Right atrium auricular region (tissue), 2 donors: ENCODE measurements around the gene RUNX2. TPM values are rescaled to one million over a fixed set of nuclear protein-coding genes. Genes with fewer than 3 reads are reported as not detected.

Experiments
- DNase-seq: peaks from one replicate; pipeline ENCODE4 v3.0.0-alpha.2; 2019; ENCODE audit warnings: low spot score
- H3K27ac ChIP-seq, 2 donors: fragments of 200-600 bp; sonication (generic); 1 replicate in 1 of 2; 2 replicates in 1 of 2; pipeline ENCODE4 v1.5.1; 2016 to 2019
- H3K27me3 ChIP-seq, 2 donors: fragments of 200-600 bp; sonication (generic); one replicate each; pipeline versions ENCODE4 v1.5.1 to v1.6.0; 2017 to 2019
- H3K36me3 ChIP-seq: fragments of 200-600 bp; sonication (generic); one replicate; pipeline ENCODE4 v1.5.1; 2016
- H3K4me1 ChIP-seq, 2 donors: fragments of 200-600 bp; sonication (generic); one replicate each; pipeline versions ENCODE4 v1.5.1 to v1.6.0; 2017 to 2019
- H3K4me3 ChIP-seq, 2 donors: fragments of 200-600 bp; sonication (generic); 1 replicate in 1 of 2; 2 replicates in 1 of 2; pipeline ENCODE4 v1.5.1; 2017 to 2019; ENCODE audit warnings: mild to moderate bottlenecking in 1 of 2, moderate library complexity in 1 of 2
- H3K9me3 ChIP-seq, 2 donors: fragments of 200-600 bp; sonication (generic); one replicate each; pipeline ENCODE4 v1.5.1; 2019
- total RNA-seq, 2 donors: library from RNA; depleted of rRNA; stranded (reverse); fragments of >200 nt; gene quantifications; one replicate each; pipeline ENCODE4 v1.1.0, GENCODE V29; 2016
- TF ChIP-seq, protein P1 (sequence below), 2 donors: fragments of 200-600 bp; sonication (generic); IDR thresholded peaks; one replicate each; pipeline ENCODE4 v1.5.1; 2019; ENCODE audit warnings: antibody characterized with exemption in 2 of 2

The RUNX2 gene
- total RNA-seq, 2 donors from 2014 or later, result 0.55 to 0.85 TPM

DNA sequence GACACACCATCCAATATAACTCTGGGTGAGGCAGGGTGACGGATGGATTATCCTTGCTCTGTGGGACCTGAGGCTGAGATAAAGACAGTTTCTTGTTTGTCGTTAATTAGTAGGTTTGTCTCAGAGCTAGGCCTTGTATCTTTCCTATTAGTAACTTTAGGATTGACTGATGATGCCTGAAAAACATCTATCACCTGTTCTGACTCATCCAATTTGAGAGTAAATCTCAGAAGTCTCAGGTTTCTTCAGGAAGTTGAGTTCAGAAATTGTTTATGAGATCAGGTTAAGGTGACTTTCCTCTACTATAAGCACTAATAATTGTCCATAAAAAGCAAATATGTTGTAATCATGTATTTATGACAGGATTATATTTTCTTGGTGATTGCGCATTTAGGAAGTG lies 179.1 kb downstream of the RUNX2 start:
- Histone ChIP-seq H3K36me3 (no peaks in the 10 kb centered on the region), H3K27me3 (no peaks in the 10 kb centered on the region), H3K9me3 (no peaks in the 10 kb centered on the region), H3K4me3 (no peak overlapping the region), H3K27ac (no peak overlapping the region), H3K4me1 (no peaks in the 10 kb centered on the region)
- DNase-seq, result no peak
- TF ChIP-seq, protein P1, sequence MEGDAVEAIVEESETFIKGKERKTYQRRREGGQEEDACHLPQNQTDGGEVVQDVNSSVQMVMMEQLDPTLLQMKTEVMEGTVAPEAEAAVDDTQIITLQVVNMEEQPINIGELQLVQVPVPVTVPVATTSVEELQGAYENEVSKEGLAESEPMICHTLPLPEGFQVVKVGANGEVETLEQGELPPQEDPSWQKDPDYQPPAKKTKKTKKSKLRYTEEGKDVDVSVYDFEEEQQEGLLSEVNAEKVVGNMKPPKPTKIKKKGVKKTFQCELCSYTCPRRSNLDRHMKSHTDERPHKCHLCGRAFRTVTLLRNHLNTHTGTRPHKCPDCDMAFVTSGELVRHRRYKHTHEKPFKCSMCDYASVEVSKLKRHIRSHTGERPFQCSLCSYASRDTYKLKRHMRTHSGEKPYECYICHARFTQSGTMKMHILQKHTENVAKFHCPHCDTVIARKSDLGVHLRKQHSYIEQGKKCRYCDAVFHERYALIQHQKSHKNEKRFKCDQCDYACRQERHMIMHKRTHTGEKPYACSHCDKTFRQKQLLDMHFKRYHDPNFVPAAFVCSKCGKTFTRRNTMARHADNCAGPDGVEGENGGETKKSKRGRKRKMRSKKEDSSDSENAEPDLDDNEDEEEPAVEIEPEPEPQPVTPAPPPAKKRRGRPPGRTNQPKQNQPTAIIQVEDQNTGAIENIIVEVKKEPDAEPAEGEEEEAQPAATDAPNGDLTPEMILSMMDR (IDR thresholded peaks at IDR 0.05), result no peak

DNA sequence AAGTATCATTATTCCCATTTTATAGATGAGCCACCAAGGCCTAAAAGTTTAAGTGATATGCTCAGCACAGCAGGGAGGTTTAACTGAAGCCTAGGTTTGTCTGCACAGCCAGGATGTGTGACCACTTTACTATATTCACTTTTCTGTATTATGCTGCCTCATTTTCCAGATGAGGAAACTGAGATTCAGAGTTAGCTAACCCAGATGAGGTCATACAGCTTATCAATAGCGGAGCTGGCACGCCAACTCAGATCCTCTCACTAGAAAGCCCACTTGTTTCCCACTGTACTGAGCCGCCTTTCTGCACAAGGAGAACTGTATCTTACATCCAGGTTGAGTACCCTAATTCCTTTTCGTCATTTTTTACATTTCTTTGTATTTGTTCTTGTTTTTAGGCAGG lies 181.3 kb downstream of the RUNX2 start:
- no peaks in the 10 kb centered on the region for H3K4me1 ChIP-seq
- H3K27me3 ChIP-seq, result no peaks in the 10 kb centered on the region
- H3K36me3 ChIP-seq, result no peaks in the 10 kb centered on the region
- H3K27ac ChIP-seq, result no peak overlapping the region
- H3K9me3 ChIP-seq, result no peaks in the 10 kb centered on the region
- TF ChIP-seq, protein P1 (IDR thresholded peaks at IDR 0.05), result no peak
- no peak overlapping the region for H3K4me3 ChIP-seq
- DNase-seq, result no peak

DNA sequence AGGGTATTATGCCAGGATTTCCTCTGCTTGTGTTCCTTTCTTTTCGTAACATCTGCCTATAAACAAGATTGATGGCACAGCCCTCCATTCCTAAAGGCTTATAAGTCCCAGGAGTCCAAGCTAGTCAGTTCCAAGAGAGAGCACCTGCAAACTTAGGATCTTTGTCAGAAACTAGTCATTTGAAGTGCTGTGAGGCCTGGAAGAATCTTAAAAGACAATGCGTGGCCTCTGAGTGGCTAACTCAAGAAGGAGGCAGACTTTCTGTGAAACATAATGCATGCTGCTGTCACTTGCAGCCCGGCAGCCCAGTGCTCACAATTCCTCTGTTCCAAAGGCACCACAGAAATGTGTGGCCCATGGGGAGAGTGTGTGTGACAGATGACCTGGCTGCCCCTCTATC lies 184.6 kb downstream of the RUNX2 start:
- H3K4me3 ChIP-seq, result no peak overlapping the region
- H3K36me3 ChIP-seq, result no peaks in the 10 kb centered on the region
- no peaks in the 10 kb centered on the region for H3K27me3 ChIP-seq
- TF ChIP-seq, protein P1 (IDR thresholded peaks at IDR 0.05), result no peak
- no peak for DNase-seq
- no peaks in the 10 kb centered on the region for H3K9me3 ChIP-seq
- H3K27ac ChIP-seq, result no peak overlapping the region
- H3K4me1 ChIP-seq, result no peaks in the 10 kb centered on the region

DNA sequence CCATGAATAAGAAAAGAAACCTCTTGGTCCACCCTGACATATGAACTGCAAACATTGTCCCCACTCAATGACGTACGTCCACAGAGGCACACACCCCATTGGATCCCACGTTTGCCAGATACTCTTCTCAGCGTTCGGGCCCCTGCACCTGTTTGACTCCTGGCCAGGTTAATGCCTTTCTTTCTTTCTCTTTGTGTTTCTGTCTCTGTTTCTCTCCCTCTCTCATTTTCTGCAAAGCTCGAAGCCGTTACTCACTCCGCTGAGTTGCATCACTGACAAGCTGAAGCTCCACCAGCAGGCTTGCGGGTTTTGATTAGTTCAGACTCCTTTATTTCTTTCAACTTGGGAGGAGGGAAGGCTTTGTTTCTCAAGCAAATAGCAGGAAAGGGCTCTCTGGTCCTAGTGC lies 185.1 kb downstream of the RUNX2 start:
- no peaks in the 10 kb centered on the region for H3K9me3 ChIP-seq
- no peak overlapping the region for H3K27ac ChIP-seq
- TF ChIP-seq, protein P1 (IDR thresholded peaks at IDR 0.05), result no peak
- no peaks in the 10 kb centered on the region for H3K27me3 ChIP-seq
- no peak overlapping the region for H3K4me3 ChIP-seq
- no peak for DNase-seq
- H3K36me3 ChIP-seq, result no peaks in the 10 kb centered on the region
- H3K4me1 ChIP-seq, result no peaks in the 10 kb centered on the region

DNA sequence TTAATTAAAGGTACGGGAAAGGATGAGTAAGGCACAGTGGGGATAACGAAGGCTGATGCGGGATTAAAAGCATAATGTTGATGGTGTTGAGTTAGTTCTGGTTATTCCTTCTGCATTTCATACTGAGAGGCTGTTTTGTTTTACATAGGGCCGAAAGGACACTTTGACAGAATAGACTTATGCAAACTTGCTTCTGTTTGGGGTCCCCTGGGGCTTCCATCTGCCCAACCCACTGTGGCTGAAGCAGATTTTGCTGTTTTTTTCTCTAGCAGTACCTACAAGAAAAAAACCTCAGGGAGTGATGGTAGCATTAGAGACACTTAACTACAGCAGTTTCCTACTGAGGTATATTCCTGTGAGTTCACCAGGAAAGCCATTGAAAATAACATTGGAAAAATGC lies 185.7 kb downstream of the RUNX2 start:
- Histone ChIP-seq H3K27ac (no peak overlapping the region), H3K27me3 (no peaks in the 10 kb centered on the region), H3K4me1 (no peaks in the 10 kb centered on the region), H3K9me3 (no peaks in the 10 kb centered on the region), H3K4me3 (no peak overlapping the region), H3K36me3 (no peaks in the 10 kb centered on the region)
- TF ChIP-seq, protein P1 (IDR thresholded peaks at IDR 0.05), result no peak
- DNase-seq, result no peak

DNA sequence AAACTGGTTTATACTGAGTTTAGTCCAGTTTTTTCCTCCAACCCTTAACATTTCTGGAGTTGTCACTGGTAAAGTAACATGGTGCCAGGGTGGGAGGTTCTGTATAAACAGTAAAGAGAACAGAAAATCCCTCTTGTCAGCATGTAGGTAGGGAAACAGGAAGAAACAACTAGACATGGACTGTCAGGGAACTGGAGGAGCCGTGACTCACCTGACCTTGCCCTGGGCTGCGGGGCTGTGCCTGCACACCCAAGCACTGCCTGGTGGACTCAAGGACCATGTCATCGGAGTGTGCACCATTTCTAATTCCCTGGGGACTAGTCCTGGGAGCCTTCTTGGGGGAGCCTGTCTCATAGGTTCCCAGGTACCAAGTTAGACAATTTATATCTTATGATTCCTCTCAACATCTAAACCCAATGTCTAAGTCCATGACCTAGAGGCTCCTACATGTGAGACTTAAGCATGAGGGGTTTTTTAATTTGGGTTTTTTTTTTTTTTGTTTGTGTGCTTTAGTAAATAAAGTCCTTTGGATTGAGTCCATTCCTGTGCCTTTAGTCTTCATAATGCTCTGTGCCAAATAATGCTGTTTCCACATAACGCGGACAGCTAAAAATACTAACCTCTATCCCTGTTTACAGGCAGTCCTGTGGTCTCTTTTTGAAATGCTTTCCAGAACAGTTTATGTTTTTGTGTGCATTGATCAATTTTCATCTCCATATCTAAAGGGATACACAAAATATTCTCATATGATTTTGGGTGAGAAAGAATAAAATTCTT lies 186.5 kb downstream of the RUNX2 start:
- Histone ChIP-seq H3K9me3 (no peaks in the 10 kb centered on the region), H3K27me3 (no peaks in the 10 kb centered on the region), H3K27ac (no peak overlapping the region), H3K36me3 (no peaks in the 10 kb centered on the region), H3K4me3 (no peak overlapping the region), H3K4me1 (no peaks in the 10 kb centered on the region)
- TF ChIP-seq, protein P1 (IDR thresholded peaks at IDR 0.05), result no peak
- no peak for DNase-seq
